Neural crest cell (in vitro differentiated cells): ENCODE data around the gene PLEKHJ1. TPM values are rescaled to one million over a fixed set of nuclear protein-coding genes. Genes with fewer than 3 reads are reported as not detected.

Experiments
- DNase-seq: peaks from one replicate; pipeline ENCODE4 v3.0.0; 2021; ENCODE audit warnings: low read depth, mixed read lengths, low spot score
- H3K27ac Mint-ChIP-seq: one replicate; pipeline ENCODE4 v1.8.0; 2021; ENCODE audit warnings: mild to moderate bottlenecking, mixed read lengths; ENCODE audit not compliant: unreplicated experiment
- H3K27me3 Mint-ChIP-seq: 2 replicates; pipeline ENCODE4 v1.8.0; 2021; ENCODE audit warnings: low read depth, mild to moderate bottlenecking, mixed read lengths
- H3K36me3 Mint-ChIP-seq: 2 replicates; pipeline ENCODE4 v1.8.0; 2021; ENCODE audit warnings: low read depth, mild to moderate bottlenecking, mixed read lengths
- H3K4me1 Mint-ChIP-seq: 2 replicates; pipeline ENCODE4 v1.8.0; 2021; ENCODE audit warnings: mixed read lengths
- H3K4me3 Mint-ChIP-seq: one replicate; pipeline ENCODE4 v1.8.0; 2021; ENCODE audit warnings: mild to moderate bottlenecking, mixed read lengths
- H3K9me3 Mint-ChIP-seq: 2 replicates; pipeline ENCODE4 v1.8.0; 2021; ENCODE audit warnings: mixed read lengths
- CTCF ChIP-seq: fragments of 200-600 bp; sonication (generic); conservative IDR thresholded peaks from 2 replicates; pipeline ENCODE4 v1.5.0; 2021; ENCODE audit warnings: antibody characterized with exemption, mild to moderate bottlenecking
- total RNA-seq: library from RNA; stranded (reverse); gene quantifications from 2 replicates; pipeline ENCODE4 v1.2.1, GENCODE V29; 2021

The PLEKHJ1 gene
- total RNA-seq, 1 donor from 2014 or later = 137 TPM

GRCh38 chr19:2248136-2249009, 12.2 kb upstream of the PLEKHJ1 start:
- Mint-ChIP-seq H3K4me1 (no peaks in the 10 kb centered on the region), H3K36me3 (peaks cover 4% of the 10 kb centered on the region), H3K4me3 (no peak overlapping the region), H3K27ac (no peak overlapping the region), H3K9me3 (no peaks in the 10 kb centered on the region), H3K27me3 (peaks cover 7% of the 10 kb centered on the region)
- no peak for DNase-seq
- TF ChIP-seq CTCF = no peak

GRCh38 chr19:2247433-2248101, 11.4 kb upstream of the PLEKHJ1 start:
- no peak for DNase-seq
- Mint-ChIP-seq H3K27me3 (peaks cover 2% of the 10 kb centered on the region), H3K4me1 (peaks cover 3% of the 10 kb centered on the region), H3K36me3 (peaks cover 4% of the 10 kb centered on the region), H3K9me3 (no peaks in the 10 kb centered on the region), H3K27ac (no peak overlapping the region), H3K4me3 (no peak overlapping the region)
- TF ChIP-seq CTCF = no peak

- H3K27me3 Mint-ChIP-seq = no peaks in the 10 kb centered on the region
- no peak overlapping the region for H3K27ac Mint-ChIP-seq
- DNase-seq = no peak
- peaks cover 4% of the 10 kb centered on the region for H3K36me3 Mint-ChIP-seq
- H3K4me3 Mint-ChIP-seq = no peak overlapping the region
- no peak for TF ChIP-seq CTCF
- H3K4me1 Mint-ChIP-seq = peaks cover 8% of the 10 kb centered on the region
- H3K9me3 Mint-ChIP-seq = no peaks in the 10 kb centered on the region
Measured at GRCh38 chr19:2246801-2247361, 10.8 kb upstream of the PLEKHJ1 start.

- no peak for DNase-seq
- Mint-ChIP-seq H3K4me1 (peaks cover 15% of the 10 kb centered on the region), H3K9me3 (no peaks in the 10 kb centered on the region), H3K36me3 (peaks cover 4% of the 10 kb centered on the region), H3K27ac (no peak overlapping the region), H3K4me3 (no peak overlapping the region), H3K27me3 (no peaks in the 10 kb centered on the region)
- TF ChIP-seq CTCF = no peak
Measured at GRCh38 chr19:2246014-2246620, 10.0 kb upstream of the PLEKHJ1 start.

- Mint-ChIP-seq H3K27ac (no peak overlapping the region), H3K27me3 (no peaks in the 10 kb centered on the region), H3K4me1 (peaks cover 24% of the 10 kb centered on the region), H3K4me3 (no peak overlapping the region), H3K9me3 (no peaks in the 10 kb centered on the region), H3K36me3 (peaks cover 4% of the 10 kb centered on the region)
- no peak for TF ChIP-seq CTCF
- no peak for DNase-seq
Measured at GRCh38 chr19:2245273-2245672, 9.1 kb upstream of the PLEKHJ1 start.
